ENCODE results near the gene TFAM.

Gene TFAM

GRCh38 chr10:58433571-58433970 is 48.4 kb downstream of the TFAM start:
- DNase-seq (ENCODE audit: low read depth): no peak

GRCh38 chr10:58435297-58435985 is 50.2 kb downstream of the TFAM start:
- DNase-seq (ENCODE audit: low read depth): no peak

GRCh38 chr10:58436071-58436470 is 50.9 kb downstream of the TFAM start:
- DNase-seq (ENCODE audit: low read depth): no peak

DNA sequence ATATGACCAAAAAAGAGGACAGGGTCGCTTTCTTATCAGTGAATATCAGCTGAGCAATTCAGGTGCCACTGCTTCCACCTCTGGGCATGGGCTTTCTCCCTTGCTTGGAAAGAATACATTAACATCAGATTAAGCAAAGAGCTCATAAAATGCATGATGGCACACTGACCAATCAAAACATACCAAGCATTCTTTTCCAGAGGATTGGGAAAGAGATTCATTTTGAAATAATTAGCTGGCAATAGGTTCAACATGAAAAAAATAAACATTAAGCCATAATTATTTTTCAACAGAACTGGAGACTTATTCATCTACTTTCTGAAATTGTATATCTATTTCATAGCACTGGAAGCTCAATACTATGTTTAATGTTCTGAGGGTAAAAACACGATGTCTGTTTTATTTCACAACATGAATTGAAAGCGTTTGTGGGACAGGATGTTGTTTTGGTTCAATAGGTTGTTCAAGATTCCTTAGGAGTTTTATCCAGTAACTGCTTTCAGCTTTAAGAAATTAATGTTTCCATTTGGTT is 53.2 kb downstream of the TFAM start:
- no peak for DNase-seq (ENCODE audit: low read depth)

- no peak for DNase-seq (ENCODE audit: low read depth)
Measured at GRCh38 chr10:58438986-58439385, 53.8 kb downstream of the TFAM start.

DNA sequence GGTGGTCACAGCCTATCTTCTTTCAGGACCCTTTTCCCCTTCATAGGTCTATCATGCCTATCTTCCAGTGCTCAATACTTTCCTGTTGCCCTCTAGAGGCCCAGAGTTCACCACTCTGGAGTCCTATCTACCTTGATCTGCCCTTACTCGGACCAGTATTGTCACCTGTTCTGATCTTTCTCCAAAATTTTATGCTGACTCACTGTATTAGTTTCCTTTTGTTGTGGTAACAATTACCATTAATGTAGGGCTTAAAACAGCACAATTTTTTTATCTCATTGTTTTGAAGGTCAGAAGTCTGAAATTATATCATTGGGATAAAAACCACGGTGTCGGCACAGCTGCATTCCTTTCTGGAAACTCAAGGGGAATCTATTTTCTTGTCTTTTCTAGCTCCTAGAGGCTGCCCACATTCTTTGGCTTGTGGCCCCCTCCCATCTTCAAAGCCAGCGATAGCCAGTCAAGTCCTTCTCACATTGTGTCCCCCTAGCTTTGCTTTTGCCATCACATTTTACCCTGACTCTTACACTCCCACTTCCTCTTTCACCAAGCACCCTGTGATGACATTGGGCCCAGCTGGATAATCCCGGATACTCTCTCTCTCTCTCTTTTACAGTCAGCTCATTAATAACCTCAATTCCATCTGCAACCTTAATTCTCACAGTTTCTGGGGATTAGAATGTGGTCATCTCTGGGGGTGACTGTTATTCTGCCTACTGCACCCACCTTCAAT is 54.6 kb downstream of the TFAM start:
- no peak for DNase-seq (ENCODE audit: low read depth)

- DNase-seq (ENCODE audit: low read depth): no peak
Measured at GRCh38 chr10:58440484-58440883, 55.3 kb downstream of the TFAM start.

- DNase-seq (ENCODE audit: low read depth): no peak
Measured at GRCh38 chr10:58444321-58444720, 59.1 kb downstream of the TFAM start.

GRCh38 chr10:58444876-58445275 is 59.7 kb downstream of the TFAM start:
- no peak for DNase-seq (ENCODE audit: low read depth)

GRCh38 chr10:58448121-58448935 is 63.1 kb downstream of the TFAM start:
- no peak for DNase-seq (ENCODE audit: low read depth)

Data from stimulated activated CD8-positive, alpha-beta memory T cell treated with anti-CD3 and anti-CD28 coated beads, Interleukin-4, amount 100 ng/mL, for 24 hours (primary cell).